Fibroblast of pulmonary artery (primary cell): ENCODE data around the gene CACNA1D.

Experiments
- DNase-seq: peaks from one replicate; pipeline ENCODE4 v3.0.0-alpha.2; 2010; ENCODE audit warnings: low read depth
- H3K4me3 ChIP-seq: replicated peaks from 2 replicates; pipeline ENCODE4 v1.5.1; 2011; ENCODE audit warnings: low read depth, mild to moderate bottlenecking, control low read depth, low read length, moderate library complexity
- TF ChIP-seq, protein P1 (sequence below): IDR thresholded peaks from 2 replicates; pipeline ENCODE4 v1.5.1; 2011; ENCODE audit warnings: mild to moderate bottlenecking, control low read depth, low read length, inconsistent platforms; ENCODE audit errors: missing control alignments

The CACNA1D gene

DNA sequence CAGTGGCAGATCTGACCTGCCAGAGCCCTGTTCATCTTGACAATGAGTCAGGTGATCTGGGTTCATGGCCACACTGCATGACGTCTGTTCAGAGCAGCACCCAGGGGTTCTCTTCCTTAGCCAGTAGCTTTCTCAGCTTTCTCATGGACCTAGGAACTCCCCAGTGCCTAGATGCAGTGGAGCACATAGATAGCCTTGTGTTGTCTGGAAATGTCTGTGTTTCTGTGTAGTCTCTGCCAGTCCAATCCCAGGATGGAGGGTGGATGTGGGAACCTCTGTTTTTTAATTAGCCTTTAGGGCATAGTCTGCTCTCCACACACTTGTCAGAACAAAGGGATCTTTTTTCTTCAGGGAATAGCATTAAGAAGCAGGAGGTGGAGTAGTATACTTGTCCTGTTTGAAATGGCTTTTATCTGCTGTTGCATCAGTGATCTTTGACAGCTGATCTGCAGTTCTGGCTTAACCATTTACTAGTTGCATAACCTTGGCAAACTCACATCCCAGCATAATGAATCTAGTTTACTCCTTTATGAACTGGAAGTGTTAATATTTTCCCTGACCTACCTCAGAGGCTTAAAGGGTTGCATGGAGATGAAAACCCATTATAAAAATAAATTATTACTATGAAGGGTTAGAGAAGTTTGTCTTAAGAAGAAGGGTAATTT lies 16.1 kb upstream of the CACNA1D start:
- no peak overlapping the region for H3K4me3 ChIP-seq
- TF ChIP-seq, protein P1, sequence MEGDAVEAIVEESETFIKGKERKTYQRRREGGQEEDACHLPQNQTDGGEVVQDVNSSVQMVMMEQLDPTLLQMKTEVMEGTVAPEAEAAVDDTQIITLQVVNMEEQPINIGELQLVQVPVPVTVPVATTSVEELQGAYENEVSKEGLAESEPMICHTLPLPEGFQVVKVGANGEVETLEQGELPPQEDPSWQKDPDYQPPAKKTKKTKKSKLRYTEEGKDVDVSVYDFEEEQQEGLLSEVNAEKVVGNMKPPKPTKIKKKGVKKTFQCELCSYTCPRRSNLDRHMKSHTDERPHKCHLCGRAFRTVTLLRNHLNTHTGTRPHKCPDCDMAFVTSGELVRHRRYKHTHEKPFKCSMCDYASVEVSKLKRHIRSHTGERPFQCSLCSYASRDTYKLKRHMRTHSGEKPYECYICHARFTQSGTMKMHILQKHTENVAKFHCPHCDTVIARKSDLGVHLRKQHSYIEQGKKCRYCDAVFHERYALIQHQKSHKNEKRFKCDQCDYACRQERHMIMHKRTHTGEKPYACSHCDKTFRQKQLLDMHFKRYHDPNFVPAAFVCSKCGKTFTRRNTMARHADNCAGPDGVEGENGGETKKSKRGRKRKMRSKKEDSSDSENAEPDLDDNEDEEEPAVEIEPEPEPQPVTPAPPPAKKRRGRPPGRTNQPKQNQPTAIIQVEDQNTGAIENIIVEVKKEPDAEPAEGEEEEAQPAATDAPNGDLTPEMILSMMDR = no peak
- DNase-seq = no peak

DNA sequence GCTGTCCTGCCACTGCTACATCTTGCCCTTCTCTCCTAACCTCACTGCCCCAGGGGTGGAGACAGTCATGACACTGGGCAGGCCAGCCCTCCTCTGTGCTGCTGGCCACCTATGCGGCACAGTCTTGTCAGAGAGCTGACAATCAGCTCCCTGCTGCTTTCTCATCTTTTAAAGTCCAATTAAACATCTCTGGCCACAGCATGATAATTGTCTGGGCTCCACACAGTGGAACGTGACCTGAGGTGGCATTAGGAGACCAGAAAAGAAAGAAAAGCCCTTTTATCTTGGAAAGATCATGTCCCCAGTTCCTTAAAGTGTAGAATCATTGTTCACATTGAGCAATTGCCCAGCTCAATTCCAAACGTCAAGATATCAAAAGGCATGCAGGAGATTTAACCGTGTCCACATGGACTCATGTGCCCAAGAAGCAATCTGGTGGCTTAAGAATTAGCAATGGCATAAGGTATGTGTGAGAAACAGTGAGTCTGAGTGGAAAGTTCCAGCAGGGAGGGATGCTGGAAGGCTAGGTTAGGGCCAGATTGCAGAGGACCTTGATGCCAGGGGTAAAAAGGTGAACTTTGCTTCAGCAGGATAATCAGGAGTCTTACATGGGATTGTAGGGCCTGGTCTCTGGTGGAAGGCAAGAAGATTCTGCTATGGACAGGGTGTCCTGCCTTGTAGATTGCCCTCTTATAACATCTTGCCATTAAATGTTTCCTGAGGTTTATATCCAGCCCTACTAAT lies 15.3 kb upstream of the CACNA1D start:
- DNase-seq = no peak
- TF ChIP-seq, protein P1 = no peak

DNA sequence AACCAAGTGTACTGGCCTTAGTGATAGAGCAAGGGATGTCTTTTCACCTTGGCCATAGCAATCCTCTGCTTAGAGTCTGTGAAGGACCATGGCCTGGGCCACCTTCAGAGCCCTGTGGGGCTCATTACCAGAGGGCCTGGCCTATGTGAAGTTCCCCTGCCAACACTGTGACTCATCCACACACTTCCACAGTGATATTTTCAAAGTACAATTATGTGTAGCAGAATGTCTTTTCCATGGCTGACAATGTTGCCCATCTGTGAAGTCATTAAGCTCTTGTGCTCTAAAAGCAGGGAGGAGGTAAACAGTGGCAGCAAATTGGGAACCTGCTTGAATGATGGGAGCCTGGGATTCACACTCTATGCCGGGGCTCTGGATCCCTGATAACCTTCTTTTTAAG lies 12.2 kb upstream of the CACNA1D start:
- H3K4me3 ChIP-seq = no peak overlapping the region
- TF ChIP-seq, protein P1 = no peak
- DNase-seq = no peak

More for the DNA sequence above, 15.3 kb upstream of the CACNA1D start:
- no peak overlapping the region for H3K4me3 ChIP-seq

DNA sequence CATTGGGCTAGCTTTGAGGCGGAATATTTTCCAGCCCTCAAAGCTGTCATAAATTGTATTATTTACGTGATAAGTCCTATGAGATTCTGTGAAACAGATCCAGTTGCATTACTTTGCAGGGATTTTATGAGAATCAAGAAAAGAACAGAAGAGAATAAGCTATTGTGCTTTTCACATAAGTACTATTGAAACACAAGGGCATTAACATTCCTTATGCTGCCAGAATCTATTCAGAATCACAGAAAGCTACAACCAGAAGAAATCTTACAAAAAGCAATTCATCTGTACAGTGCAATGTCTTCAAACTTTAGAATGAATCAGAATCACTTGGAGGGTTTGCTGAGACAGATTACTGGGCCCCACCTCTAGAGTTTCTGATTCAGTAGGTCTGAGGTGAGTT lies 10.6 kb upstream of the CACNA1D start:
- TF ChIP-seq, protein P1 = no peak
- DNase-seq = no peak
- H3K4me3 ChIP-seq = no peak overlapping the region

DNA sequence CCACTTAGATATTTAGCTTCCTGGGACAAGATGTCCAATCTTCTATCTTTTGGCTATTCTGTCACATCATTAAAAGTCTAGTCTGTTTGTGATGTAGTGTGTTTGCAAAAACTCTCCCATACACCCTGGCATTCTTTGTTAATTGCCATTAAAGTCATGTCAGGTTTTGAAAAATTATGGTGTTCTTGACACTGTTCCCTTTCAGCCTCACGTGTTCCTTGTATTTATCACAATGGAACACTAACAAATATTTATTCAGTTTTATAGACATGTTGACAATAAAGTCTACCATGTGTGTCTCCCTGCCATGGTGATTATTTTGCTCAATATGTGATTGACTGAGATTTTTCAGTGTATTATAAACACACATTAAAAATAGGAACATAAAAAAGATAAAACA lies 9.4 kb upstream of the CACNA1D start:
- no peak overlapping the region for H3K4me3 ChIP-seq
- DNase-seq = no peak
- TF ChIP-seq, protein P1 = no peak

DNA sequence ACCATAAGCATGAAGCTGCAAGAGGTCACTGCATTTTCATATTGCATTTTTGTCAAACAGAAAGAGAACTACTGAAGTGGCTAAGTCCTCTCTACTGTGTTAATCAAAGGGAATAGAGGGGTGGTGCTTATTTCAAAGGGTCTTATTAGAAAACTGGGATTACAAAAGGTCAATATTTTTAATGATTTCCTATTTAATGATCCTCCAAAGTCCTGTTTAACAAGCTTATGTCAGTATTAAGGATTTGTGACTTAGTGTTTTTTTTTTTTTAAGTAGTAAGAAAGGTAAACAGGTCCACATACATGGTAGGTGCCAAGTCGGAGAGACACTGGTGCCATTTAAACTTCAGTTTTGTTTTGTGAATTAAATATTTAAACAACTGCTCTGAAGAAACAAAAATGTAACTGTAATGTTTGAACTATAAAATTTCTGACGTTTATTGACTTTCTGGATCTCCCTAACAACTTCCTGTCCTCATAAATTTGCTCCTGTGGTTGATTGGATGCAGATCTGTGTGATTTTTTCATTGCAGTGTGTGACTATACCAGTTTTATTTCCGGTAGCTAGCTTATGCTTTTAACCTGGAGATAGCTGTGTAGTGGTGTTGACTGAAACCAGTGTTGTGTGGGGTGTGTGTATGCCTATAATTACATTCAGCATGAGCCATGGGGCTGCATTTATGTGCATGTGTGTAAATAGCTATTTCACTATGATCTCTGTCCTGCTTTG lies 8.6 kb upstream of the CACNA1D start:
- TF ChIP-seq, protein P1 = no peak
- H3K4me3 ChIP-seq = no peak overlapping the region
- DNase-seq = no peak
